GM15510 (cell line): ENCODE measurements around the gene VAMP5.

Source experiments
- POLR2A ChIP-seq: IDR thresholded peaks from 3 replicates; pipeline ENCODE4 v1.6.1; 2011; ENCODE audit warnings: borderline replicate concordance; ENCODE audit not compliant: insufficient read length; ENCODE audit errors: extremely low read depth

The VAMP5 gene

GRCh38 chr2:85628658-85629057 lies 44.4 kb downstream of the VAMP5 start:
- TF ChIP-seq POLR2A, result no peak

- TF ChIP-seq POLR2A, result no peak
These were observed 47.1 kb downstream of the VAMP5 start for GRCh38 chr2:85631316-85631715.

- TF ChIP-seq POLR2A, result no peak
These were observed 50.8 kb downstream of the VAMP5 start for GRCh38 chr2:85635011-85635410.

- no peak for TF ChIP-seq POLR2A
These were observed 51.4 kb downstream of the VAMP5 start for GRCh38 chr2:85635636-85636035.

GRCh38 chr2:85642725-85643124 lies 58.5 kb downstream of the VAMP5 start:
- TF ChIP-seq POLR2A, result no peak
